Chondrocyte (in vitro differentiated cells): Measurements from ENCODE around the gene TRPV6. TPM values are rescaled to one million over a fixed set of nuclear protein-coding genes. Genes with fewer than 3 reads are reported as not detected.

Experiments used
- DNase-seq: peaks from one replicate; pipeline ENCODE4 v3.0.0; 2021; ENCODE audit warnings: mixed read lengths, low spot score
- H3K27ac Mint-ChIP-seq: one replicate; pipeline ENCODE4 v1.8.0; 2021; ENCODE audit warnings: mild to moderate bottlenecking, moderate library complexity, mixed read lengths; ENCODE audit not compliant: unreplicated experiment
- H3K27me3 Mint-ChIP-seq: 2 replicates; pipeline ENCODE4 v1.8.0; 2021; ENCODE audit warnings: low read depth, mixed read lengths
- H3K36me3 Mint-ChIP-seq: 2 replicates; pipeline ENCODE4 v1.8.0; 2021; ENCODE audit warnings: low read depth, mixed read lengths
- H3K4me1 Mint-ChIP-seq: 2 replicates; pipeline ENCODE4 v1.8.0; 2021; ENCODE audit warnings: low read depth, mild to moderate bottlenecking, mixed read lengths
- H3K4me3 Mint-ChIP-seq: one replicate; pipeline ENCODE4 v1.8.0; 2021; ENCODE audit warnings: mild to moderate bottlenecking, moderate library complexity, mixed read lengths; ENCODE audit not compliant: unreplicated experiment
- H3K9me3 Mint-ChIP-seq: 2 replicates; pipeline ENCODE4 v1.8.0; 2021; ENCODE audit warnings: low read depth, mixed read lengths
- total RNA-seq: library from RNA; stranded (reverse); gene quantifications from 3 replicates; pipeline ENCODE4 v1.2.1, GENCODE V29; 2021
- TF ChIP-seq, protein P1 (sequence below): fragments of 200-600 bp; sonication (generic); IDR thresholded peaks from 2 replicates; pipeline ENCODE4 v1.5.0; 2021; ENCODE audit warnings: antibody characterized with exemption, mild to moderate bottlenecking, moderate library complexity

Gene TRPV6
- total RNA-seq, 1 donor from 2014 or later: not detected

DNA sequence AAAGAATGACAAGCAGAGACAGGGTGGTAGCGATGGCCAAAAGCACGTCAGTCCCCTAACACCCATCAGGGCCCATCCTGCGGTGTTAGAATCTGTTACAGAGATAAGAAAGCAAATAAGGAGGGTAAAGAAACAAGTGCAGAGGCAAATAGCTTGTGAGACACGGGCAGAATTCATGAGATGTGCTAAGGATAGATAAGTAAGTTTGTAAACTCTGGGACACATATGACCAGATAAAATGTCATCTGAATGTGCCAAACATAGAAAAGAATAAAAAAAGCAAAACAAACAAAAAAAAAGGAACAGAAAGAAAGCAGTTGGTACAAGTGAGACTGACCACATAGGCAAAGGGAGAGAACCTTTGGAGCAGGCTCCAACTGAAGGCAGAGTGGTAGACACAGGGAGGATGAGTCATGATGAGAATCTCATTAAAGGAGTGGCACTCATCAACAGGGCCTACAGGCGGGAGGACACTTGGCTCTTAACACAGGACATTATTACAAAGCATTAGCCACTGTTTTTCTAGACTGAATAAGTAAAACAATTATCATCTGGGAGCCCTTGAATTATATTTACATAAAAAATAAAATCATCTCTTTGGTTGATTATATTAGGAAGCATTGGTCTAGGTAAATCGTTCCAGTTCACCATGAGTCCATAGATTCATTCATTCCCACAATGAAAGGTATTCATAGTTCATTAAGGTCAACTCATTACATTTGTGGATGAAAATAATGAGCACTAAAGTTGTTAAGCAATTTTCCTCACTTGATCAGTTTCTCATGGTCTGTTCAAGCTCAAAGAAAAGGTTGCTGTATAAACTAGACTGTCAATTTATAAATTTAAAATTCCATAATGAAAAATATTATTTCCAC lies 52.1 kb downstream of the TRPV6 start:
- Mint-ChIP-seq H3K27me3 (peaks cover 15% of the 10 kb centered on the region), H3K9me3 (no peaks in the 10 kb centered on the region), H3K36me3 (no peaks in the 10 kb centered on the region), H3K4me1 (no peaks in the 10 kb centered on the region), H3K4me3 (no peak overlapping the region), H3K27ac (no peak overlapping the region)
- DNase-seq: no peak
- TF ChIP-seq, protein P1, sequence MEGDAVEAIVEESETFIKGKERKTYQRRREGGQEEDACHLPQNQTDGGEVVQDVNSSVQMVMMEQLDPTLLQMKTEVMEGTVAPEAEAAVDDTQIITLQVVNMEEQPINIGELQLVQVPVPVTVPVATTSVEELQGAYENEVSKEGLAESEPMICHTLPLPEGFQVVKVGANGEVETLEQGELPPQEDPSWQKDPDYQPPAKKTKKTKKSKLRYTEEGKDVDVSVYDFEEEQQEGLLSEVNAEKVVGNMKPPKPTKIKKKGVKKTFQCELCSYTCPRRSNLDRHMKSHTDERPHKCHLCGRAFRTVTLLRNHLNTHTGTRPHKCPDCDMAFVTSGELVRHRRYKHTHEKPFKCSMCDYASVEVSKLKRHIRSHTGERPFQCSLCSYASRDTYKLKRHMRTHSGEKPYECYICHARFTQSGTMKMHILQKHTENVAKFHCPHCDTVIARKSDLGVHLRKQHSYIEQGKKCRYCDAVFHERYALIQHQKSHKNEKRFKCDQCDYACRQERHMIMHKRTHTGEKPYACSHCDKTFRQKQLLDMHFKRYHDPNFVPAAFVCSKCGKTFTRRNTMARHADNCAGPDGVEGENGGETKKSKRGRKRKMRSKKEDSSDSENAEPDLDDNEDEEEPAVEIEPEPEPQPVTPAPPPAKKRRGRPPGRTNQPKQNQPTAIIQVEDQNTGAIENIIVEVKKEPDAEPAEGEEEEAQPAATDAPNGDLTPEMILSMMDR: no peak

GRCh38 chr7:142832417-142832816 lies 53.1 kb downstream of the TRPV6 start:
- no peak for DNase-seq
- Mint-ChIP-seq H3K36me3 (no peaks in the 10 kb centered on the region), H3K4me3 (no peak overlapping the region), H3K27ac (no peak overlapping the region), H3K4me1 (no peaks in the 10 kb centered on the region), H3K27me3 (peaks cover 15% of the 10 kb centered on the region), H3K9me3 (no peaks in the 10 kb centered on the region)
- TF ChIP-seq, protein P1: no peak

DNA sequence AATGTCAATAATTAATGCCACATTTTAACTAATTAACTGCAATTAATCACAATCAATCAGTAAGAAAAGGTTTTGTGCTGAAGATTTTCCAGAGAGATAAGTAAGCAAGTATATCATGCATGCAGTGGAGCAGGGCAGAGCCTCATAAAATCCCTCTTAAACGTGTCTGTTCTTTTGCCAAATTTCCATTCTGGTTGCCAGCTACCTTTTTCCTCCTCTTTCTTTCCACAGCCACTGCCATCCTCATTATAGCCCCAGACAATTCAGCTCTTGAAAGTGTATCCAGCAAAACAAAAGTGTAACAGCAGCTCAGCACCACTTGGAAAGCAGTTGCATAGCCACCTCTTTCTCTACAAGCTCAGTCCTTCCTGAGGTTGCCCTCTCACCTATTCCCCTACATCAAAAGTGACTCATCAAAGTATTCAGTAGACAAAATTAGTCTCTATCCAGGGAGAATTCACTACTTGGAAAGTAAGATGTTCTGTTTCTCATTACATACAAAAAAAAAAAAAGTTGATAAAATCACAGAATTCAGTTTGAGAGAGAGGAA lies 57.5 kb downstream of the TRPV6 start:
- Mint-ChIP-seq H3K9me3 (peaks cover 8% of the 10 kb centered on the region), H3K4me1 (no peaks in the 10 kb centered on the region), H3K36me3 (no peaks in the 10 kb centered on the region), H3K27me3 (peaks cover 10% of the 10 kb centered on the region), H3K27ac (no peak overlapping the region), H3K4me3 (no peak overlapping the region)
- no peak for DNase-seq
- TF ChIP-seq, protein P1: no peak

DNA sequence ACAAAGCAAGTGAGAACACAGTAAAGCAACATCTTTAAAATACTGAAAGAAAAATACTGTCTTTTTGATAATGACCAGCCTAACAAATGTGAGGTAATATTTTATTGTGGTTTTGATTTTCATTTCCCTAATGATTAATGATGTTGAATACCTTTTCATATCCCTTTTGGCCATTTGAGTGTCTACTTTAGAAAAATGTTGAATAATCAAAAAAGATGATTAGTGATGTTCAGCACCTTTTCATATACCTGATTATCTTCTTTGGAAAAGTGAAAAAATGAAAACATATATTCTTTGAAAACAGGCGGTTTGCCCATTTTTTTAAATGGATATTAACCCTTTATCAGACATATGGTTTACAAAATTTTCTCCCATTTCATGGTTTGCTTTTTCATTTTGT lies 62.8 kb downstream of the TRPV6 start:
- Mint-ChIP-seq H3K27me3 (peaks cover 37% of the 10 kb centered on the region), H3K27ac (no peak overlapping the region), H3K4me3 (no peak overlapping the region), H3K9me3 (peaks cover 16% of the 10 kb centered on the region), H3K4me1 (no peaks in the 10 kb centered on the region), H3K36me3 (peaks cover 1% of the 10 kb centered on the region)
- DNase-seq: no peak
- TF ChIP-seq, protein P1: no peak

Other genes with a start within 250 kb of the TRPV6 start
- not detected in 3 replicates for gene PRSS1, start 136.3 kb downstream of the TRPV6 start, total RNA-seq
- not detected in 3 replicates for gene PRSS2, start 114.8 kb downstream of the TRPV6 start, total RNA-seq
- gene EPHB6, start 30.7 kb downstream of the TRPV6 start, total RNA-seq: 0.22 to 2.1 TPM (median 0.31 TPM) in 3 replicates
- gene TRPV5, start 48.0 kb upstream of the TRPV6 start, total RNA-seq: not detected in 3 replicates
- gene LLCFC1, start 53.7 kb upstream of the TRPV6 start, total RNA-seq: not detected in 3 replicates
- 0.40 to 0.79 TPM (median 0.44 TPM) in 3 replicates for gene KEL, start 76.6 kb upstream of the TRPV6 start, total RNA-seq
- not detected in 3 replicates for gene OR9A2, start 141.4 kb upstream of the TRPV6 start, total RNA-seq
- gene OR6V1, start 166.6 kb upstream of the TRPV6 start, total RNA-seq: not detected in 3 replicates
- not detected in 3 replicates for gene PIP, start 246.3 kb upstream of the TRPV6 start, total RNA-seq